Stimulated activated CD4-positive, alpha-beta T cell treated with anti-CD3 and anti-CD28 coated beads, TNF-alpha, amount 100 ng/mL, for 24 hours (primary cell): ENCODE results near the gene SLCO3A1.

Source experiments
- DNase-seq, 3 experiments: peaks; one replicate each; pipeline ENCODE4 v3.0.0-alpha.2; 2020; ENCODE audit warnings: low read depth in 3 of 3

Gene SLCO3A1

GRCh38 chr15:91966194-91966552 lies 112.7 kb downstream of the SLCO3A1 start:
- no peak for DNase-seq

GRCh38 chr15:91967935-91968606 lies 114.6 kb downstream of the SLCO3A1 start:
- no peak for DNase-seq

GRCh38 chr15:91968610-91969009 lies 115.1 kb downstream of the SLCO3A1 start:
- DNase-seq, result no peak

GRCh38 chr15:91970142-91970541 lies 116.6 kb downstream of the SLCO3A1 start:
- DNase-seq, result no peak

- DNase-seq, result no peak
These were observed 120.0 kb downstream of the SLCO3A1 start for GRCh38 chr15:91973481-91973880.

- DNase-seq, result no peak
These were observed 120.8 kb downstream of the SLCO3A1 start for GRCh38 chr15:91974321-91974720.

GRCh38 chr15:91975241-91975978 lies 121.9 kb downstream of the SLCO3A1 start:
- no peak for DNase-seq

GRCh38 chr15:91976966-91977365 lies 123.5 kb downstream of the SLCO3A1 start:
- no peak for DNase-seq

GRCh38 chr15:91980502-91981267 lies 127.2 kb downstream of the SLCO3A1 start:
- DNase-seq, result no peak

- no peak for DNase-seq
These were observed 128.6 kb downstream of the SLCO3A1 start for GRCh38 chr15:91981821-91982800.

- DNase-seq, result no peak
These were observed 130.3 kb downstream of the SLCO3A1 start for GRCh38 chr15:91983729-91984340.

GRCh38 chr15:91985297-91985696 lies 131.8 kb downstream of the SLCO3A1 start:
- no peak for DNase-seq

- DNase-seq, result no peak
These were observed 134.6 kb downstream of the SLCO3A1 start for GRCh38 chr15:91988071-91988470.

- DNase-seq, result no peak
These were observed 135.1 kb downstream of the SLCO3A1 start for GRCh38 chr15:91988655-91989054.

GRCh38 chr15:91989821-91990220 lies 136.3 kb downstream of the SLCO3A1 start:
- DNase-seq, result no peak

- no peak for DNase-seq
These were observed 139.4 kb downstream of the SLCO3A1 start for GRCh38 chr15:91992945-91993344.

- DNase-seq, result no peak
These were observed 141.6 kb downstream of the SLCO3A1 start for GRCh38 chr15:91995146-91995545.

GRCh38 chr15:91997163-91997562 lies 143.7 kb downstream of the SLCO3A1 start:
- no peak for DNase-seq

- DNase-seq, result no peak
These were observed 147.2 kb downstream of the SLCO3A1 start for GRCh38 chr15:92000709-92001108.

- no peak for DNase-seq
These were observed 147.8 kb downstream of the SLCO3A1 start for GRCh38 chr15:92001307-92001706.

GRCh38 chr15:92002666-92003065 lies 149.2 kb downstream of the SLCO3A1 start:
- no peak for DNase-seq
